Fibroblast of upper back skin (primary cell): ENCODE results near the gene TET1.
A peak's percentile ranks its signal among the peaks of the same experiment; 100 is the strongest.
"Not testable (repeated sequence)": the region's sequence is repeated elsewhere in the genome, so short reads cannot be mapped to it uniquely, and the experiment has no call there.

ENCODE experiments used
- DNase-seq: peaks from one replicate; pipeline ENCODE4 v3.0.0-alpha.2; 2013

TET1 gene

GRCh38 chr10:68717435-68717834 lies 157.3 kb downstream of the TET1 start:
- no peak for DNase-seq

GRCh38 chr10:68720793-68721672 lies 160.9 kb downstream of the TET1 start, which contains the start of gene CCAR1:
CCAR1 (plus strand) TSS chr10:68721239; CDS start chr10:68722505, 1,266 bp downstream.
- DNase-seq = peak; percentile 100

DNA sequence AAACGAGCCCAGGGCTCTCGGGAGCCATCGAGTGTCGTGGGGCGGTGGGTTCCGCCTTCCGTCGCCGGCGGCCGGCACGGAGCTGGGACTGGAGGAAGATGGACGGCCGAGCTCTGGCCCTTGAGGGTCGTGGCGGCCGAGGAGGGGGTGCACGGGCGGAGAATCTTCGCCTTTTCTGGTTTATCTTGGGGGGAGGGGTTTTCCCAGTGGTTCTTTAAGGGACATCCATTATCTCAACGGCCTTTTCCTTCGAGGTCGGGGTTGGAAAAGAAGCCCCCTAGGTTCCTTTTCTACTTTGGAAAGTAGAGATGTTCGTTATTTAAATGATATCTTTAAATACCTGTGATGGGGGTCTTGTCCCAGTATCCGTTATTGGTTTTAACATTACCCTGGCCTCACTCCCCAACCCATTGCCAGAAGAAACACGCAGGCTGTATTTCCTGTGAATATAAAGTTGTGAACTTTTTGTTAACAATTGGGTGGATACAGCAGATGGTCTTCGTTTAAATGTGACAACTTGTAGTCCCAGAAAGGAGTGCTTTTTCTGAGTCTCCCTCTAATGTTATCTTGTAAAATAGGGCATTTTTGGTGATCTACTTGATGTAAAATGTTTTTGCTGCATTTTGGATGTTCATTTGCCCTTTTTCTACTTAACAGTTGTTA lies 161.7 kb downstream of the TET1 start:
- DNase-seq = peak; percentile 12

DNA sequence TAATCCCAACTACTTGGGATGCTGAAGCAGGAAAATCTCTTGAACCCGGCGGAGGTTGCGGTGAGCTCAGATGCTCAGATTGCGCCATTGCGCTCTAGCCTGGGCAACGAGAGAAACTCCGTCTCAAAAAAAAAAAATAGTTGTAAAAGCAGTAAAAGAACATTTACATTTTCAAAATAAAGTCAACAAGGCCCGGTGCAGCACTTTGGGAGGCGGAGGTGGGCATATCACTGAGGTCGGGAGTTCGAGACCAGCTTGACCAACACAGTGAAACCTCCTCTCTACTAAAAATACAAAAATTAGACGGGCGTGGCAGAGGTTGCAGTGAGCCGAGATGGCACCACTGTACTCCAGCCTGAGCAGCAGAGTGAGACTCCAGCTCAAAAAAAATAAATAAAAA lies 164.9 kb downstream of the TET1 start:
- DNase-seq = no peak

- DNase-seq = no peak
These were observed 167.0 kb downstream of the TET1 start for GRCh38 chr10:68727146-68727545.

- DNase-seq = no peak
These were observed 172.5 kb downstream of the TET1 start for GRCh38 chr10:68732651-68733050.

- DNase-seq = no peak
These were observed 174.2 kb downstream of the TET1 start for GRCh38 chr10:68734349-68734748.

GRCh38 chr10:68735119-68735518 lies 175.0 kb downstream of the TET1 start:
- DNase-seq = no peak

DNA sequence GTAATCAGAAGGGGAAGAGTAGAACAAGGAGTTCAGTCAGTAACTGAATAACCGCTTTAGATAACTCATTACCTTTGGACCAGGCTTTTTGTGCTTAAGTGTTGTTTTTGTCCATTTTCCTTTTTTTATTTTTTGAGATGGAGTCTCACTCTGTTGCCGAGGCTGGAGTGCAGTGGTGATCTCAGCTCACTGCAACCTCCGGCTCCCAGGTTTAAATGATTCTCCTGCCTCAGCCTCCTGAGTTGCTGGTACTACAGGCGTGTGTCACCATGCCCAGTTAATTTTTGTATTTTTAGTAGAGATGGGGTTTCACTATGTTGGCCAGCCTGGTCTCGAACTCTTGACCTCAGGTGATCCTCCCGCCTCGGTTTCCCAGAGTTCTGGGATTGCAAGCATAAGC lies 175.6 kb downstream of the TET1 start:
- DNase-seq = not testable (repeated sequence)

DNA sequence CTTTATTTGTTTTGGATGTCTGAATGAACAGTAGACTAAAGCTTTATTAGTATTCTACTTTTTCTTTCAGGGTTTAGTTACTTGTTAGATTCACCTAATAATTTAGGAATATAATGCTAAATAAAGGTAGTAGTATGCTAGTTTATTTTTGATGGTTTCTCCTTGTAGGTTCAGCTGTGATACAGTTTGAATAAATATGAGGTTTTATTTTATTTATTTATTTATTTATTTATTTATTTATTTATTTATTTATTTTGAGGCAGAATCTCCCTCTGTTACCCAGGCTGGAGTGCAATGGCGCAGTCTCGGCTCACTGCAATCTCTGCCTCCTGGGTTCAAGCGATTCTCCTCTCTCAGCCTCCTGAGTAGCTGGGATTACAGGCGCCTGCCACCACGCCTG lies 180.5 kb downstream of the TET1 start:
- not testable (repeated sequence) for DNase-seq

DNA sequence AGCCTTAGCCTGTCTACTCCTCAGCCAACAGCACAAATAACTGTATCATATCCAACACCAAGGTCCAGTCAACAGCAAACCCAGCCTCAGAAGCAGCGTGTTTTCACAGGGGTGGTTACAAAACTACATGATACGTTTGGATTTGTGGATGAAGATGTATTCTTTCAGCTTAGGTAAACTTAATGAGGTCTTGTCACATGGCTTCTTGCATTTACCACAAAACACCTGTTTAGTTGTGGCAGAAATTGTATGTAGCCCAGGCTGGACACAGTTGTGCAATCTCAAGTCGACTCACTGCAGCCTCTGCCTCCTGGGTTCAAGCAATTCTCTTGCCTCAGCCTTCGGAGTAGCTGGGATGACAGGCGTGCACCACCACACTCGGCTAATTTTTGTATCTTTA lies 182.3 kb downstream of the TET1 start:
- no peak for DNase-seq
